A549 (cell line): ENCODE results near the gene GSDMA. TPM values are rescaled to one million over a fixed set of nuclear protein-coding genes. Genes with fewer than 3 reads are reported as not detected.

Source experiments
- ATAC-seq, 2 experiments: fragments of 200-7000 bp in 1 of 2; fragments of >200 bp in 1 of 2; cut with Nextera tagmentation in 1 of 2; cut with Tn5 transposase in 1 of 2; 3 replicates each; pipeline versions ENCODE4 v1.8.0 to v1.9.1; 2018 to 2020; ENCODE audit warnings: mild to moderate bottlenecking in 1 of 2, moderate library complexity in 1 of 2
- CTCF ChIA-PET: fragments of 300-600 bp; sonication (Branson Sonifier 250); formaldehyde crosslinking; extraction: SDS; loops from one replicate; lab custom pipeline; 2021; ENCODE audit warnings: antibody characterized with exemption, inconsistent platforms; lab: Yijun Ruan, JAX
- POLR2A ChIA-PET: fragments of 350-600 bp; formaldehyde crosslinking; extraction: SDS; loops from one replicate; lab custom pipeline; 2021; ENCODE audit warnings: antibody characterized with exemption, inconsistent platforms; lab: Yijun Ruan, JAX
- DNase-seq, 2 experiments: peaks; one replicate each; pipeline versions ENCODE4 v3.0.0 to v3.0.0-alpha.2; 2011 to 2016; ENCODE audit warnings: low read depth in 1 of 2, low spot score in 1 of 2
- FAIRE-seq: peaks from 2 replicates; lab custom pipeline; 2011; peaks lifted over from hg19 to GRCh38; lab: Jason Lieb, UNC
- H3K27ac ChIP-seq, 2 experiments: fragments of >200 bp; sonication (Bioruptor Twin); formaldehyde crosslinking; 3 replicates each; pipeline ENCODE4 v1.5.1; 2016 to 2017
- H3K4me1 ChIP-seq: fragments of >200 bp; sonication (Bioruptor Twin); formaldehyde crosslinking; 3 replicates; pipeline ENCODE4 v1.6.1; 2016
- H3K4me2 ChIP-seq: fragments of >200 bp; sonication (Bioruptor Twin); formaldehyde crosslinking; 3 replicates; pipeline ENCODE4 v1.6.1; 2016
- H3K4me3 ChIP-seq: fragments of >200 bp; sonication (Bioruptor Twin); formaldehyde crosslinking; 3 replicates; pipeline ENCODE4 v1.5.1; 2016
- H3K9me3 ChIP-seq: fragments of >200 bp; sonication (Bioruptor Twin); formaldehyde crosslinking; 3 replicates; pipeline ENCODE4 v1.6.1; 2016
- CHD2 ChIP-seq: fragments of 150-350 bp; IDR thresholded peaks from 2 replicates; pipeline ENCODE4 v1.6.1; 2014; ENCODE audit warnings: low read length; ENCODE audit not compliant: partially characterized antibody
- CHD4 ChIP-seq: fragments of 200-600 bp; sonication (generic); IDR thresholded peaks from 2 replicates; pipeline ENCODE4 v1.6.1; 2016; ENCODE audit warnings: antibody characterized with exemption, mild to moderate bottlenecking, borderline replicate concordance
- CTCF ChIP-seq: fragments of >200 bp; sonication (Bioruptor Twin); formaldehyde crosslinking; IDR thresholded peaks from 3 replicates; pipeline ENCODE4 v1.5.1; 2016
- E2F6 ChIP-seq: IDR thresholded peaks from 2 replicates; pipeline ENCODE4 v1.6.1; 2012; ENCODE audit warnings: low read depth, borderline replicate concordance
- ESRRA ChIP-seq: fragments of 150-350 bp; IDR thresholded peaks from 2 replicates; pipeline ENCODE4 v1.6.1; 2014; ENCODE audit warnings: mild to moderate bottlenecking, low read length, borderline replicate concordance
- FOSB ChIP-seq: fragments of 250-450 bp; sonication (Bioruptor Pico); IDR thresholded peaks from 2 replicates; pipeline ENCODE4 v1.5.0; 2020; ENCODE audit warnings: mild to moderate bottlenecking, moderate library complexity
- FOSL2 ChIP-seq, 2 experiments: fragments of 450-650 bp in 1 of 2; fragments of >200 bp in 1 of 2; sonication (Bioruptor Twin) in 1 of 2; formaldehyde crosslinking; IDR thresholded peaks; 2 replicates each; pipeline versions ENCODE4 v1.5.0 to v1.6.1; 2016 to 2020; ENCODE audit warnings: mild to moderate bottlenecking in 1 of 2, moderate library complexity in 1 of 2
- FOXS1 ChIP-seq: fragments of 250-450 bp; sonication (Bioruptor Pico); IDR thresholded peaks from 2 replicates; pipeline ENCODE4 v1.5.0; 2020; ENCODE audit warnings: mild to moderate bottlenecking, moderate library complexity
- HES2 ChIP-seq: fragments of >200 bp; sonication (Bioruptor Twin); formaldehyde crosslinking; IDR thresholded peaks from 2 replicates; pipeline ENCODE4 v1.6.1; 2016
- JUNB ChIP-seq: fragments of >200 bp; sonication (Bioruptor Twin); formaldehyde crosslinking; IDR thresholded peaks from 2 replicates; pipeline ENCODE4 v1.6.1; 2016
- KDM5A ChIP-seq: fragments of 200-600 bp; sonication (generic); IDR thresholded peaks from 2 replicates; pipeline ENCODE4 v1.6.1; 2016; ENCODE audit warnings: antibody characterized with exemption, mild to moderate bottlenecking
- MAFK ChIP-seq: fragments of 450-650 bp; IDR thresholded peaks from 2 replicates; pipeline ENCODE4 v1.6.1; 2014; ENCODE audit not compliant: partially characterized antibody
- MAZ ChIP-seq: fragments of 150-350 bp; IDR thresholded peaks from 2 replicates; pipeline ENCODE4 v1.6.1; 2014; ENCODE audit warnings: antibody characterized with exemption, low read depth, low read length, borderline replicate concordance
- MYC ChIP-seq: IDR thresholded peaks from 2 replicates; pipeline ENCODE4 v1.6.1; 2012; ENCODE audit warnings: mild to moderate bottlenecking, inconsistent platforms, low read length, improper control_type of control experiment, borderline replicate concordance
- NFE2L2 ChIP-seq: fragments of 150-350 bp; conservative IDR thresholded peaks from 2 replicates; pipeline ENCODE4 v1.6.1; 2014; ENCODE audit warnings: low read length
- NPAS2 ChIP-seq: fragments of 250-450 bp; sonication (Bioruptor Pico); IDR thresholded peaks from 2 replicates; pipeline ENCODE4 v1.8.0; 2022; ENCODE audit warnings: mild to moderate bottlenecking, moderate library complexity, borderline replicate concordance
- POLR2A ChIP-seq: IDR thresholded peaks from 2 replicates; pipeline ENCODE4 v1.6.1; 2012; ENCODE audit warnings: mild to moderate bottlenecking, low read length
- RARB ChIP-seq: fragments of 250-450 bp; sonication (Bioruptor Pico); IDR thresholded peaks from 2 replicates; pipeline ENCODE4 v1.8.0; 2021; ENCODE audit warnings: mild to moderate bottlenecking, moderate library complexity
- SMC3 ChIP-seq: fragments of >200 bp; sonication (Bioruptor Twin); formaldehyde crosslinking; IDR thresholded peaks from 3 replicates; pipeline ENCODE4 v1.6.1; 2018; ENCODE audit warnings: inconsistent platforms
- TP53 ChIP-seq: fragments of 250-450 bp; sonication (Bioruptor Pico); IDR thresholded peaks from 2 replicates; pipeline ENCODE4 v1.5.0; 2021; ENCODE audit warnings: mild to moderate bottlenecking, moderate library complexity
- ZFP36 ChIP-seq: fragments of 450-650 bp; IDR thresholded peaks from 2 replicates; pipeline ENCODE4 v1.6.1; 2014; ENCODE audit warnings: borderline replicate concordance; ENCODE audit not compliant: partially characterized antibody
- WGBS: methylation state at CpG from one replicate; pipeline ENCODE4 v1.1.6; 2017; ENCODE audit errors: missing lambda C conversion rate; 5-methylcytosine and 5-hydroxymethylcytosine counted together
- polyA plus RNA-seq, 4 experiments: library from polyadenylated mRNA; depleted of rRNA in 3 of 4; stranded (reverse); fragments of >200 nt; fragmentation: RNase III in 1 of 4; extraction: RNeasy Plus Mini Kit Qiagen cat#74134 plus additional on column Dnase treatment in 1 of 4; gene quantifications; 2 replicates in 3 of 4; 3 replicates in 1 of 4; pipeline ENCODE4 v1.2.3, GENCODE V29; 2011 to 2017

Gene GSDMA
- polyA plus RNA-seq, 2 of the 4 experiments (the other 2 are of a cell fraction) = not detected

- Histone ChIP-seq H3K4me2 (no peak overlapping the region), H3K4me1 (no peaks in the 10 kb centered on the region), H3K4me3 (no peak overlapping the region), H3K27ac (no peak overlapping the region), H3K9me3 (no peaks in the 10 kb centered on the region)
- TF ChIP-seq FOSB (CRISPR knock-in tag) = no peak
- TF ChIP-seq HES2 = no peak
- no peak for TF ChIP-seq ESRRA
- TF ChIP-seq MAZ = no peak
- no peak for TF ChIP-seq FOXS1 (CRISPR knock-in tag)
- no peak for TF ChIP-seq POLR2A
- no peak for TF ChIP-seq CTCF
- no peak for TF ChIP-seq CHD2
- no peak for TF ChIP-seq MYC
- no peak for TF ChIP-seq CHD4
- no peak for TF ChIP-seq FOSL2 (IDR thresholded peaks at IDR 0.05)
- no peak for TF ChIP-seq FOSL2 (CRISPR knock-in tag; IDR thresholded peaks at IDR 0.05)
- TF ChIP-seq ZFP36 = no peak
- TF ChIP-seq RARB (CRISPR knock-in tag) = no peak
- TF ChIP-seq E2F6 = no peak
- TF ChIP-seq NFE2L2 = no peak
- no peak for TF ChIP-seq KDM5A
- no peak for TF ChIP-seq TP53 (CRISPR knock-in tag)
- CTCF ChIA-PET = interaction anchor here (0.7 to 19.9 kb wide), 6 partner anchors 10 to 106 kb away, joined by 3 to 405 read pairs (median 4); partner anchors contain the start of genes GSDMA and PSMD3
- DNase-seq = no peak
- no peak for FAIRE-seq
- peak in 1 of 2 experiments; percentile 2; a peak in 1 of 6 replicates for ATAC-seq
- POLR2A ChIA-PET = interaction anchor here (0.6 to 3.0 kb wide), 2 partner anchors 11 to 18 kb away, joined by 4 to 13 read pairs; partner anchors contain the start of gene PSMD3
- 53% methylated on average over 7 of the region's 7 CpGs for WGBS
These were observed 7.4 kb downstream of the GSDMA start for GRCh38 chr17:39970157-39970692.

- Histone ChIP-seq H3K27ac (no peak overlapping the region), H3K4me3 (no peak overlapping the region), H3K4me1 (no peaks in the 10 kb centered on the region), H3K9me3 (no peaks in the 10 kb centered on the region), H3K4me2 (no peak overlapping the region)
- FAIRE-seq (no peak), ATAC-seq (peak in 1 of 2 experiments; percentile 8; a peak in 3 of 6 replicates), DNase-seq (no peak)
- 67% methylated on average over 4 of the region's 4 CpGs for WGBS
- CTCF ChIA-PET = interaction anchor here (1.2 to 19.9 kb wide), 4 partner anchors 9 to 105 kb away, joined by 3 to 405 read pairs (median 15); partner anchors contain the start of genes GSDMA and PSMD3
- TF ChIP-seq JUNB = no peak
- TF ChIP-seq SMC3 = no peak
- TF ChIP-seq FOSB (CRISPR knock-in tag) = no peak
- POLR2A ChIA-PET = interaction anchor here (3.0 kb wide), 1 partner anchor 10 kb away, joined by 13 read pairs; the partner anchor contains the start of gene PSMD3
These were observed 8.3 kb downstream of the GSDMA start for GRCh38 chr17:39971076-39971603.

GRCh38 chr17:39972271-39972670 lies 9.5 kb downstream of the GSDMA start:
- Histone ChIP-seq H3K4me3 (no peak overlapping the region), H3K4me2 (no peak overlapping the region), H3K4me1 (no peaks in the 10 kb centered on the region), H3K9me3 (no peaks in the 10 kb centered on the region), H3K27ac (no peak overlapping the region)
- ATAC-seq (no peak), FAIRE-seq (no peak), DNase-seq (no peak)
- WGBS = 41% methylated on average over 3 of the region's 3 CpGs
- TF ChIP-seq NPAS2 (CRISPR knock-in tag) = no peak
- peak; percentile 45 for TF ChIP-seq MAFK
- ChIA-PET POLR2A (interaction anchor here (3.0 kb wide), 1 partner anchor 9 kb away, joined by 13 read pairs; the partner anchor contains the start of gene PSMD3), CTCF (interaction anchor here (1.6 to 19.9 kb wide), 3 partner anchors 8 to 103 kb away, joined by 7 to 405 read pairs (median 27); partner anchors contain the start of genes GSDMA and PSMD3)
